ENCODE data around the gene MPG. TPM values are rescaled to one million over a fixed set of nuclear protein-coding genes. Genes with fewer than 3 reads are reported as not detected.

The MPG gene
- total and polyA plus RNA-seq, 2 of the 8 experiments (the other 6 are each of a cell fraction or from before 2014, with no cell fraction given): 37.6 to 83.7 TPM

DNA sequence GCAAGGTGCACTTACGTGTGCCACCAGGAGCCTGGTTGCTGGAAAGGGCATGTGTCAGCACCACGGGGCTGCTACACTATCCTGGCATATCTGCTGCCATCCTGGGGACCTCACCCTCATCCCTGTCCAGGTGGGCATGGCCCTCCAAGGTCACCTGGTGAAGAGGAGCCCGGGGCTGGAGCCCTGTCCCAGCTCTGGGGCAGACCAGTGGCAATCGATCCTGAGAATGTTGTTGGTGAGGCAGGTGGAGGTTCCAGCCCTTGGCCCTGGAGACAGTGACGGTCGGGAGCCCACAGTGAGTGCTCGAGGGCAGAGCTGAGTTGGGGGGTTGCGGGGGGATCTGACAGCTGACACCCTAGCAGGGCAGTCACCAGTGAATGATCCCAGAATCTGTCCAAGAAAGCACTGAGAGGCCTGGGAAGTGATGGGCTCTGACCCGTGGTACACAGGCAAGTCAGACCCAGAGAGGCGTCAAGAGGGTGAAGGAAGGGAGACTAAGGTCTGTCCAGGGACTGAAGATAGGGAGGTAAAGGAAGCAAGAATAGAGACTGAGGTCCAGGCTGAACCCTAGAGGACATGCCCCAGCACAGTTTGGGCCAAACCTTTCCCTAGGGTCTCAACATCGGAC, 42.2 kb upstream of the MPG start (continued):
- TF ChIP-seq, protein P1, sequence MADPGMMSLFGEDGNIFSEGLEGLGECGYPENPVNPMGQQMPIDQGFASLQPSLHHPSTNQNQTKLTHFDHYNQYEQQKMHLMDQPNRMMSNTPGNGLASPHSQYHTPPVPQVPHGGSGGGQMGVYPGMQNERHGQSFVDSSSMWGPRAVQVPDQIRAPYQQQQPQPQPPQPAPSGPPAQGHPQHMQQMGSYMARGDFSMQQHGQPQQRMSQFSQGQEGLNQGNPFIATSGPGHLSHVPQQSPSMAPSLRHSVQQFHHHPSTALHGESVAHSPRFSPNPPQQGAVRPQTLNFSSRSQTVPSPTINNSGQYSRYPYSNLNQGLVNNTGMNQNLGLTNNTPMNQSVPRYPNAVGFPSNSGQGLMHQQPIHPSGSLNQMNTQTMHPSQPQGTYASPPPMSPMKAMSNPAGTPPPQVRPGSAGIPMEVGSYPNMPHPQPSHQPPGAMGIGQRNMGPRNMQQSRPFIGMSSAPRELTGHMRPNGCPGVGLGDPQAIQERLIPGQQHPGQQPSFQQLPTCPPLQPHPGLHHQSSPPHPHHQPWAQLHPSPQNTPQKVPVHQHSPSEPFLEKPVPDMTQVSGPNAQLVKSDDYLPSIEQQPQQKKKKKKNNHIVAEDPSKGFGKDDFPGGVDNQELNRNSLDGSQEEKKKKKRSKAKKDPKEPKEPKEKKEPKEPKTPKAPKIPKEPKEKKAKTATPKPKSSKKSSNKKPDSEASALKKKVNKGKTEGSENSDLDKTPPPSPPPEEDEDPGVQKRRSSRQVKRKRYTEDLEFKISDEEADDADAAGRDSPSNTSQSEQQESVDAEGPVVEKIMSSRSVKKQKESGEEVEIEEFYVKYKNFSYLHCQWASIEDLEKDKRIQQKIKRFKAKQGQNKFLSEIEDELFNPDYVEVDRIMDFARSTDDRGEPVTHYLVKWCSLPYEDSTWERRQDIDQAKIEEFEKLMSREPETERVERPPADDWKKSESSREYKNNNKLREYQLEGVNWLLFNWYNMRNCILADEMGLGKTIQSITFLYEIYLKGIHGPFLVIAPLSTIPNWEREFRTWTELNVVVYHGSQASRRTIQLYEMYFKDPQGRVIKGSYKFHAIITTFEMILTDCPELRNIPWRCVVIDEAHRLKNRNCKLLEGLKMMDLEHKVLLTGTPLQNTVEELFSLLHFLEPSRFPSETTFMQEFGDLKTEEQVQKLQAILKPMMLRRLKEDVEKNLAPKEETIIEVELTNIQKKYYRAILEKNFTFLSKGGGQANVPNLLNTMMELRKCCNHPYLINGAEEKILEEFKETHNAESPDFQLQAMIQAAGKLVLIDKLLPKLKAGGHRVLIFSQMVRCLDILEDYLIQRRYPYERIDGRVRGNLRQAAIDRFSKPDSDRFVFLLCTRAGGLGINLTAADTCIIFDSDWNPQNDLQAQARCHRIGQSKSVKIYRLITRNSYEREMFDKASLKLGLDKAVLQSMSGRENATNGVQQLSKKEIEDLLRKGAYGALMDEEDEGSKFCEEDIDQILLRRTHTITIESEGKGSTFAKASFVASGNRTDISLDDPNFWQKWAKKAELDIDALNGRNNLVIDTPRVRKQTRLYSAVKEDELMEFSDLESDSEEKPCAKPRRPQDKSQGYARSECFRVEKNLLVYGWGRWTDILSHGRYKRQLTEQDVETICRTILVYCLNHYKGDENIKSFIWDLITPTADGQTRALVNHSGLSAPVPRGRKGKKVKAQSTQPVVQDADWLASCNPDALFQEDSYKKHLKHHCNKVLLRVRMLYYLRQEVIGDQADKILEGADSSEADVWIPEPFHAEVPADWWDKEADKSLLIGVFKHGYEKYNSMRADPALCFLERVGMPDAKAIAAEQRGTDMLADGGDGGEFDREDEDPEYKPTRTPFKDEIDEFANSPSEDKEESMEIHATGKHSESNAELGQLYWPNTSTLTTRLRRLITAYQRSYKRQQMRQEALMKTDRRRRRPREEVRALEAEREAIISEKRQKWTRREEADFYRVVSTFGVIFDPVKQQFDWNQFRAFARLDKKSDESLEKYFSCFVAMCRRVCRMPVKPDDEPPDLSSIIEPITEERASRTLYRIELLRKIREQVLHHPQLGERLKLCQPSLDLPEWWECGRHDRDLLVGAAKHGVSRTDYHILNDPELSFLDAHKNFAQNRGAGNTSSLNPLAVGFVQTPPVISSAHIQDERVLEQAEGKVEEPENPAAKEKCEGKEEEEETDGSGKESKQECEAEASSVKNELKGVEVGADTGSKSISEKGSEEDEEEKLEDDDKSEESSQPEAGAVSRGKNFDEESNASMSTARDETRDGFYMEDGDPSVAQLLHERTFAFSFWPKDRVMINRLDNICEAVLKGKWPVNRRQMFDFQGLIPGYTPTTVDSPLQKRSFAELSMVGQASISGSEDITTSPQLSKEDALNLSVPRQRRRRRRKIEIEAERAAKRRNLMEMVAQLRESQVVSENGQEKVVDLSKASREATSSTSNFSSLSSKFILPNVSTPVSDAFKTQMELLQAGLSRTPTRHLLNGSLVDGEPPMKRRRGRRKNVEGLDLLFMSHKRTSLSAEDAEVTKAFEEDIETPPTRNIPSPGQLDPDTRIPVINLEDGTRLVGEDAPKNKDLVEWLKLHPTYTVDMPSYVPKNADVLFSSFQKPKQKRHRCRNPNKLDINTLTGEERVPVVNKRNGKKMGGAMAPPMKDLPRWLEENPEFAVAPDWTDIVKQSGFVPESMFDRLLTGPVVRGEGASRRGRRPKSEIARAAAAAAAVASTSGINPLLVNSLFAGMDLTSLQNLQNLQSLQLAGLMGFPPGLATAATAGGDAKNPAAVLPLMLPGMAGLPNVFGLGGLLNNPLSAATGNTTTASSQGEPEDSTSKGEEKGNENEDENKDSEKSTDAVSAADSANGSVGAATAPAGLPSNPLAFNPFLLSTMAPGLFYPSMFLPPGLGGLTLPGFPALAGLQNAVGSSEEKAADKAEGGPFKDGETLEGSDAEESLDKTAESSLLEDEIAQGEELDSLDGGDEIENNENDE (IDR thresholded peaks at IDR 0.05; ENCODE audit: insufficient replicate concordance, low read length): no peak
- TF ChIP-seq TAF7 (optimal IDR thresholded peaks at IDR 0.05; ENCODE audit: borderline replicate concordance, low read depth, low read length) (no peak), SRF (IDR thresholded peaks at IDR 0.05; ENCODE audit: low read depth, low read length) (no peak), CBX8 (IDR thresholded peaks at IDR 0.05; ENCODE audit: borderline replicate concordance, low read depth, low read length) (no peak), TCF12 (IDR thresholded peaks at IDR 0.05; ENCODE audit: low read depth, low read length) (no peak), HDAC2 (IDR thresholded peaks at IDR 0.05; ENCODE audit: borderline replicate concordance in 1 of 2, low read depth in 2 of 2, low read length in 2 of 2) (no peak), CHD2 (IDR thresholded peaks at IDR 0.05; ENCODE audit: low read length) (no peak), SAP30 (IDR thresholded peaks at IDR 0.05; ENCODE audit: insufficient read depth, insufficient replicate concordance, low read length) (no peak)
- TF ChIP-seq, protein P2, sequence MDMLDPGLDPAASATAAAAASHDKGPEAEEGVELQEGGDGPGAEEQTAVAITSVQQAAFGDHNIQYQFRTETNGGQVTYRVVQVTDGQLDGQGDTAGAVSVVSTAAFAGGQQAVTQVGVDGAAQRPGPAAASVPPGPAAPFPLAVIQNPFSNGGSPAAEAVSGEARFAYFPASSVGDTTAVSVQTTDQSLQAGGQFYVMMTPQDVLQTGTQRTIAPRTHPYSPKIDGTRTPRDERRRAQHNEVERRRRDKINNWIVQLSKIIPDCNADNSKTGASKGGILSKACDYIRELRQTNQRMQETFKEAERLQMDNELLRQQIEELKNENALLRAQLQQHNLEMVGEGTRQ (IDR thresholded peaks at IDR 0.05; ENCODE audit: low read length): no peak

Data from H1 (cell line).